Stomach (tissue), 4 donors: ENCODE measurements around the gene ALK.

Experiments
- POLR2A ChIP-seq, 4 donors: fragments of 450-650 bp; IDR thresholded peaks; one replicate each; pipeline ENCODE4 v1.6.1; 2016; ENCODE audit warnings: antibody characterized with exemption in 4 of 4, control low read depth in 2 of 4, mild to moderate bottlenecking in 1 of 4, moderate library complexity in 1 of 4
- POLR2AphosphoS5 ChIP-seq, 3 donors: sonication (generic); formaldehyde crosslinking; IDR thresholded peaks; one replicate each; pipeline ENCODE4 v1.6.1; 2016; ENCODE audit warnings: antibody characterized with exemption in 3 of 3

DNA sequence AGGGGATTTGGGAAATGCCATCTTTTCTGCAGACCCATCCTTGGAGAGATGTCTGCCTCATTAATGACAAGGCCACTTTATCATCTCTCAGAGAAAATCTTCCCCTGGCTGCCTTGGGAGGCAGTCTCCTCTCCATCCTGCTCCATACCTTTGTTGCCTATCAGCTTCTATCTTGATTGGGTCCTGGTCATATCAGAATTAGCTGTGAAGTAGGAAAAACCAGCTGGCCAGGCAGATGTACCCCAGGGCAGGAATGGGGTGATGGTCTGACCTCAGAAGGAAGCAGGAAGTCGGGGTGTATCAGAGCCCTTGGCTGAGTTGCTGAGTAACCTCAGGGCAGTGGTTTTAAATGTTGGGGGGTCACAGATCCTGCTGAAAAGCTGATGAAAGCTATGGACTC lies 41.3 kb downstream of the ALK start:
- no peak for TF ChIP-seq POLR2A (IDR thresholded peaks at IDR 0.05)
- TF ChIP-seq POLR2AphosphoS5 (IDR thresholded peaks at IDR 0.05), result no peak
